ENCODE measurements around the gene PCDH9.
"Not testable (repeated sequence)": the region's sequence is repeated elsewhere in the genome, so short reads cannot be mapped to it uniquely, and the experiment has no call there.

The PCDH9 gene

GRCh38 chr13:66774046-66774445, 456.1 kb downstream of the PCDH9 start:
- no peak overlapping the region for H3K27ac ChIP-seq
- TF ChIP-seq CTCF (IDR thresholded peaks at IDR 0.05; ENCODE audit: low read depth, low read length, missing control alignments) = no peak
- in situ Hi-C loops (cut with HindIII; ENCODE audit: low pct_ligation_motif_present, low sequenced_read_pairs) = no loop called here
- H3K4me3 ChIP-seq (ENCODE audit: low read depth, low read length) = no peak overlapping the region
- no peaks in the 10 kb centered on the region for H3K36me3 ChIP-seq (replicated peaks)
- no peak for DNase-seq
- H3K27me3 ChIP-seq (replicated peaks) = no peaks in the 10 kb centered on the region

GRCh38 chr13:66765559-66765958, 464.6 kb downstream of the PCDH9 start:
- no peaks in the 10 kb centered on the region for H3K36me3 ChIP-seq (replicated peaks)
- no peak overlapping the region for H3K27ac ChIP-seq
- no peak overlapping the region for H3K4me3 ChIP-seq (ENCODE audit: low read depth, low read length)
- TF ChIP-seq CTCF (IDR thresholded peaks at IDR 0.05; ENCODE audit: low read depth, low read length, missing control alignments) = no peak
- no peaks in the 10 kb centered on the region for H3K27me3 ChIP-seq (replicated peaks)
- in situ Hi-C loops (cut with HindIII; ENCODE audit: low pct_ligation_motif_present, low sequenced_read_pairs) = no loop called here
- DNase-seq = no peak

GRCh38 chr13:66760678-66761077, 469.5 kb downstream of the PCDH9 start:
- H3K36me3 ChIP-seq (replicated peaks); DNase-seq; in situ Hi-C loops (cut with HindIII; ENCODE audit: low pct_ligation_motif_present, low sequenced_read_pairs); H3K27me3 ChIP-seq (replicated peaks); H3K27ac ChIP-seq; H3K4me3 ChIP-seq (ENCODE audit: low read depth, low read length): not testable (repeated sequence)

DNA sequence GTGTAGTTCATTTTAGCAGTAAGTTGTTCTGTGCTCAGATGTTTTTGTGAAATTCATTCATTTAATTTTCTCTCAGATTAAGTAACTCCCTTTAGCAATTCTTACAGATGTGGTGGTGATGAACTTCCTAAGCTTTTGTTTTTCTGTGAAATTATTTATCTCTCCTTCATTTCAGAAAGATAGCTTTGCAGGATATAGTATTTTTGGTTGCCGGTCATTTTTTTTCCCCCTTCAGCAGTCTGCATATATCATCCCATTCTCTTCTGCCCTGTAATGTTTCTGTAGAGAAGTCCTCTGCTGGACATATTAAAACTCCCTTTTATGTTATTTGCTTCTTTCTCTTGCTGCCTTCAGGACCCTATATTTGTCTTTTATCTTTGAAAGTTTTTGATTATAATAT, 470.2 kb downstream of the PCDH9 start:
- TF ChIP-seq CTCF (IDR thresholded peaks at IDR 0.05; ENCODE audit: low read depth, low read length, missing control alignments) = no peak
- in situ Hi-C loops (cut with HindIII; ENCODE audit: low pct_ligation_motif_present, low sequenced_read_pairs) = no loop called here
- DNase-seq = no peak

DNA sequence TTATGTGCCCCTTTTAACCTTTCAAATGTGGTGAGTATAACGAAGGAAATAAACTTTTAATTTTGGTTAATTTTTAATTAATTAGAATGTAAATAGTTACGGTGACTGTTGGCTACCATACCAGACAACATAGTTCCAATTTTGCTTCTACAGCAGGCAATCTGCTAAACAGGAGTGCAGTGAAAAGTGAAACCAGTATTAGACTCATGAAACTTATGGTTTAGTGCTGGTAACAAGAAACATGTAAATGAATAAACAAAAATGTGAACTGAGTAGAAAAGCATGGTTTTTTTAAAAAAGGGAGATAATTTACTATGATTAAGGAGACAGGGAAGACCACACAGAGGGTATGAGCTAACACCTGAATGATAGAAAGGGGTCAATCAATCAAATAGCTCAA, 478.4 kb downstream of the PCDH9 start:
- Histone ChIP-seq H3K36me3 (replicated peaks) (no peaks in the 10 kb centered on the region), H3K4me3 (ENCODE audit: low read depth, low read length) (no peak overlapping the region), H3K27me3 (replicated peaks) (no peaks in the 10 kb centered on the region), H3K27ac (no peak overlapping the region)
- TF ChIP-seq CTCF (IDR thresholded peaks at IDR 0.05; ENCODE audit: low read depth, low read length, missing control alignments) = no peak
- DNase-seq = no peak
- in situ Hi-C loops (cut with HindIII; ENCODE audit: low pct_ligation_motif_present, low sequenced_read_pairs) = no loop called here

More for the DNA sequence above, 470.2 kb downstream of the PCDH9 start:
- Histone ChIP-seq H3K36me3 (replicated peaks) (no peaks in the 10 kb centered on the region), H3K27me3 (replicated peaks) (no peaks in the 10 kb centered on the region), H3K27ac (no peak overlapping the region), H3K4me3 (ENCODE audit: low read depth, low read length) (no peak overlapping the region)

GRCh38 chr13:66748712-66749111, 481.4 kb downstream of the PCDH9 start:
- no peaks in the 10 kb centered on the region for H3K27me3 ChIP-seq (replicated peaks)
- no peak for TF ChIP-seq CTCF (IDR thresholded peaks at IDR 0.05; ENCODE audit: low read depth, low read length, missing control alignments)
- no peak for DNase-seq
- H3K4me3 ChIP-seq (ENCODE audit: low read depth, low read length) = no peak overlapping the region
- H3K27ac ChIP-seq = no peak overlapping the region
- in situ Hi-C loops (cut with HindIII; ENCODE audit: low pct_ligation_motif_present, low sequenced_read_pairs) = no loop called here
- H3K36me3 ChIP-seq (replicated peaks) = no peaks in the 10 kb centered on the region

Data from brain microvascular endothelial cell (primary cell).